IMR-90 (cell line): ENCODE results near the gene FSTL1. TPM values are rescaled to one million over a fixed set of nuclear protein-coding genes. Genes with fewer than 3 reads are reported as not detected.

ENCODE experiments used
- ATAC-seq: fragments of 200-7000 bp; cut with Tn5 transposase; 2 replicates; pipeline ENCODE4 v1.9.1; 2020; ENCODE audit warnings: low read depth, mild to moderate bottlenecking, moderate library complexity
- BruUV-seq: library from RNA; stranded (reverse); fragments of 400-500 nt; replicated peaks from 2 replicates; lab custom pipeline; 2021; lab: Mats Ljungman, UMichigan
- CTCF ChIA-PET: fragments of 300-600 bp; formaldehyde crosslinking; extraction: SDS; loops from one replicate; lab custom pipeline; 2021; ENCODE audit warnings: antibody characterized with exemption; lab: Yijun Ruan, JAX
- POLR2A ChIA-PET: fragments of 300-600 bp; sonication (Branson Sonifier 250); formaldehyde crosslinking; loops from one replicate; lab custom pipeline; 2022; ENCODE audit warnings: antibody characterized with exemption; ENCODE audit not compliant: unreplicated experiment; lab: Charles Lee
- DNase-seq: peaks from one replicate; pipeline ENCODE4 v3.0.0; 2013
- H2AFZ ChIP-seq: replicated peaks from 2 replicates; pipeline ENCODE3; 2013; ENCODE audit warnings: low read length, mild to moderate bottlenecking; ENCODE audit not compliant: poor library complexity
- H2AK5ac ChIP-seq: 2 replicates; pipeline ENCODE4 v1.6.1; 2013; ENCODE audit warnings: low read depth, low read length, inconsistent platforms
- H2AK9ac ChIP-seq: replicated peaks from 2 replicates; pipeline ENCODE3; 2013; ENCODE audit warnings: mild to moderate bottlenecking, low read depth, low read length, moderate library complexity; ENCODE audit not compliant: poor library complexity
- H2BK120ac ChIP-seq: 2 replicates; pipeline ENCODE4 v1.6.1; 2013; ENCODE audit warnings: low read depth, low read length, inconsistent platforms
- H2BK15ac ChIP-seq: 3 replicates; pipeline ENCODE4 v1.6.1; 2013; ENCODE audit warnings: low read depth, low read length, inconsistent platforms
- H2BK20ac ChIP-seq: 2 replicates; pipeline ENCODE4 v1.6.1; 2013; ENCODE audit warnings: low read depth, mild to moderate bottlenecking, inconsistent platforms, low read length, moderate library complexity
- H2BK5ac ChIP-seq: 2 replicates; pipeline ENCODE4 v1.6.1; 2013; ENCODE audit warnings: mild to moderate bottlenecking, low read depth, low read length, inconsistent platforms; ENCODE audit not compliant: poor library complexity, severe bottlenecking
- H3K14ac ChIP-seq: replicated peaks from 2 replicates; pipeline ENCODE4 v1.6.1; 2013; ENCODE audit warnings: low read depth, low read length, inconsistent platforms
- H3K18ac ChIP-seq: 2 replicates; pipeline ENCODE4 v1.6.1; 2013; ENCODE audit warnings: low read depth, low read length, control low read depth
- H3K23ac ChIP-seq: 2 replicates; pipeline ENCODE4 v1.6.1; 2013; ENCODE audit warnings: low read depth, low read length, inconsistent platforms
- H3K27ac ChIP-seq: 2 replicates; pipeline ENCODE4 v1.5.1; 2013; ENCODE audit warnings: mild to moderate bottlenecking, control low read depth, low read length; ENCODE audit not compliant: insufficient read depth
- H3K27me3 ChIP-seq: 2 replicates; pipeline ENCODE4 v1.6.1; 2013; ENCODE audit warnings: low read length; ENCODE audit not compliant: control insufficient read depth, insufficient read depth
- H3K36me3 ChIP-seq: 2 replicates; pipeline ENCODE4 v1.6.1; 2013; ENCODE audit warnings: low read length, mixed read lengths; ENCODE audit not compliant: control insufficient read depth, insufficient read depth
- H3K4ac ChIP-seq: 2 replicates; pipeline ENCODE4 v1.6.1; 2013; ENCODE audit warnings: low read depth, low read length, inconsistent platforms
- H3K4me1 ChIP-seq: 2 replicates; pipeline ENCODE4 v1.6.1; 2013; ENCODE audit warnings: low read length, mixed read lengths; ENCODE audit not compliant: control insufficient read depth, insufficient read depth
- H3K4me2 ChIP-seq: 2 replicates; pipeline ENCODE4 v1.6.1; 2013; ENCODE audit warnings: low read depth, mild to moderate bottlenecking, control low read depth, low read length, moderate library complexity
- H3K4me3 ChIP-seq: 2 replicates; pipeline ENCODE4 v1.5.1; 2013; ENCODE audit warnings: low read depth, mild to moderate bottlenecking, control low read depth, low read length, moderate library complexity; ENCODE audit not compliant: insufficient read depth
- H3K56ac ChIP-seq: 2 replicates; pipeline ENCODE4 v1.6.1; 2013; ENCODE audit warnings: low read length, inconsistent platforms; ENCODE audit not compliant: insufficient read depth; ENCODE audit errors: extremely low read depth
- H3K79me1 ChIP-seq, 2 experiments: 2 replicates each; pipeline ENCODE4 v1.6.1; 2013; ENCODE audit warnings: low read length in 2 of 2, inconsistent platforms in 1 of 2, low read depth in 1 of 2
- H3K9ac ChIP-seq: 2 replicates; pipeline ENCODE4 v1.6.1; 2013; ENCODE audit warnings: low read depth, low read length, control low read depth
- H3K9me1 ChIP-seq: 2 replicates; pipeline ENCODE4 v1.6.1; 2013; ENCODE audit warnings: low read length, inconsistent platforms; ENCODE audit not compliant: insufficient read depth
- H3K9me3 ChIP-seq: 2 replicates; pipeline ENCODE4 v1.6.1; 2013; ENCODE audit warnings: low read length; ENCODE audit not compliant: control insufficient read depth, insufficient read depth
- H4K20me1 ChIP-seq: 2 replicates; pipeline ENCODE4 v1.6.1; 2013; ENCODE audit warnings: low read length, inconsistent platforms; ENCODE audit not compliant: insufficient read depth
- H4K5ac ChIP-seq: 2 replicates; pipeline ENCODE4 v1.6.1; 2013; ENCODE audit warnings: mild to moderate bottlenecking, low read depth, low read length, control low read depth
- H4K8ac ChIP-seq, 2 experiments: 2 replicates each; pipeline ENCODE4 v1.6.1; 2013; ENCODE audit warnings: low read depth in 2 of 2, low read length in 2 of 2, control low read depth in 1 of 2, inconsistent platforms in 1 of 2
- H4K91ac ChIP-seq: 2 replicates; pipeline ENCODE4 v1.6.1; 2013; ENCODE audit warnings: low read depth, low read length, inconsistent platforms; ENCODE audit not compliant: insufficient read depth
- CEBPB ChIP-seq: IDR thresholded peaks from 2 replicates; pipeline ENCODE4 v1.6.1; 2012; ENCODE audit warnings: low read depth, low read length, improper control_type of control experiment
- ELK1 ChIP-seq: fragments of 150-350 bp; IDR thresholded peaks from 2 replicates; pipeline ENCODE4 v1.6.1; 2016; ENCODE audit warnings: low read depth, mild to moderate bottlenecking, low read length, moderate library complexity, borderline replicate concordance
- MAFK ChIP-seq: IDR thresholded peaks from 2 replicates; pipeline ENCODE4 v1.6.1; 2012; ENCODE audit warnings: low read depth, low read length, improper control_type of control experiment
- POLR2A ChIP-seq: IDR thresholded peaks from 2 replicates; pipeline ENCODE4 v1.6.1; 2012; ENCODE audit warnings: mild to moderate bottlenecking, low read depth, low read length
- RFX5 ChIP-seq: IDR thresholded peaks from 2 replicates; pipeline ENCODE4 v1.8.0; 2012; ENCODE audit warnings: low read depth, mild to moderate bottlenecking, low read length, moderate library complexity
- WGBS, 2 experiments: methylation state at CpG; one replicate each; pipeline versions ENCODE4 v1.1.5 to v1.1.7; 2013; ENCODE audit warnings: missing lambda C conversion rate in 2 of 2; ENCODE audit not compliant: insufficient read length in 1 of 2; ENCODE audit errors: extremely low coverage in 2 of 2; 5-methylcytosine and 5-hydroxymethylcytosine counted together
- dilution Hi-C: fragments of 300-500 bp; cut with HindIII; formaldehyde crosslinking; loops from one replicate; pipeline ENCODE4 v1.14.3; 2018; ENCODE audit warnings: low sequenced_read_pairs; ENCODE audit not compliant: unreplicated experiment
- in situ Hi-C: fragments of 300-500 bp; cut with MboI; formaldehyde crosslinking; loops from 3 replicates; pipeline ENCODE4 v1.14.3; 2019; ENCODE audit warnings: low sequenced_read_pairs, inconsistent platforms, mixed read lengths
- intact Hi-C: fragments of 100-400 bp; cut with micrococcal nuclease; formaldehyde crosslinking; loops from 2 replicates; pipeline ENCODE4 v1.10.0; 2022
- polyA plus RNA-seq, 3 experiments: library from polyadenylated mRNA; depleted of rRNA; stranded (reverse); fragments of >200 nt; gene quantifications; 2 replicates each; pipeline ENCODE4 v1.2.3, GENCODE V29; 2012; ENCODE audit warnings: low replicate concordance in 1 of 3
- total RNA-seq: library from RNA; depleted of rRNA; stranded (reverse); fragments of >200 nt; gene quantifications from 2 replicates; pipeline ENCODE4 v1.2.3, GENCODE V29; 2012

The FSTL1 gene
- total and polyA plus RNA-seq, 2 of the 4 experiments (the other 2 are of a cell fraction), result 864 to 1,642 TPM

- H3K27me3 ChIP-seq, result no peaks in the 10 kb centered on the region
- H2AK5ac ChIP-seq, result peak overlapping the region; percentile 60
- H2AFZ ChIP-seq, result peak overlapping the region; percentile 15
- H4K8ac ChIP-seq, result peak overlapping the region; percentile 14 to 78; a peak in 3 of 4 replicates
- peak overlapping the region; percentile 96 for H2BK20ac ChIP-seq
- peak overlapping the region; percentile 81 for H2BK5ac ChIP-seq
- H3K18ac ChIP-seq, result peak overlapping the region; percentile 71
- no peak overlapping the region; the same call in 1 of the 2 replicates for H3K14ac ChIP-seq
- intact Hi-C loops, result no loop called here
- no TSS peak for BruUV-seq
- peak overlapping the region; percentile 72 for H3K27ac ChIP-seq
- no peak overlapping the region for H3K9ac ChIP-seq
- peak overlapping the region; percentile 48 for H4K91ac ChIP-seq
- in situ Hi-C loops, result no loop called here
- H3K79me1 ChIP-seq, result peaks cover 0 to 10% of the 10 kb centered on the region in 2 experiments; a peak in 2 of 4 replicates
- CTCF ChIA-PET, result interaction anchor here (1.6 kb wide), 1 partner anchor 9 kb away, joined by 5 read pairs; no protein-coding TSS in a partner anchor
- H4K5ac ChIP-seq, result peak overlapping the region; percentile 77; the same call in 1 of the 2 replicates
- DNase-seq (no peak), ATAC-seq (no peak)
- dilution Hi-C loops, result no loop called here
- 60% methylated on average over 1 of the region's 3 CpGs; no CpG with 5 or more reads in 1 of the 2 experiments for WGBS, 2 experiments
- H4K20me1 ChIP-seq, result no peaks in the 10 kb centered on the region
- TF ChIP-seq POLR2A (no peak), CEBPB (no peak), RFX5 (no peak), MAFK (peak; percentile 15; the same call in 1 of the 2 replicates), ELK1 (no peak)
- peak overlapping the region; percentile 39; the same call in 1 of the 2 replicates for H3K56ac ChIP-seq
- H3K23ac ChIP-seq, result peak overlapping the region; percentile 66
- H3K4me1 ChIP-seq, result peaks cover 27% of the 10 kb centered on the region
- peak overlapping the region; percentile 57; the same call in 2 of the 3 replicates for H2BK15ac ChIP-seq
- H3K4me2 ChIP-seq, result peak overlapping the region; percentile 70; the same call in 1 of the 2 replicates
- H3K4ac ChIP-seq, result peak overlapping the region; percentile 93
- no peak overlapping the region for H2AK9ac ChIP-seq
- no peaks in the 10 kb centered on the region for H3K36me3 ChIP-seq
- POLR2A ChIA-PET, result no interaction called here
- peaks cover 9% of the 10 kb centered on the region for H3K9me1 ChIP-seq
- H3K9me3 ChIP-seq, result peaks cover 5% of the 10 kb centered on the region
- H2BK120ac ChIP-seq, result peak overlapping the region; percentile 93
- H3K4me3 ChIP-seq, result no peak overlapping the region
Measured at GRCh38 chr3:120472121-120472844, 21.5 kb upstream of the FSTL1 start.
